NCI-H524 (cell line): ENCODE results near the gene PRKN.
"Not testable (repeated sequence)": the region's sequence is repeated elsewhere in the genome, so short reads cannot be mapped to it uniquely, and the experiment has no call there.

ENCODE experiments used
- DNase-seq, 2 experiments: peaks; one replicate each; lab custom pipeline; 2025; lab: John Stamatoyannopoulos, UW

PRKN gene

GRCh38 chr6:161915456-161915964 is 812.1 kb downstream of the PRKN start:
- DNase-seq: no peak

DNA sequence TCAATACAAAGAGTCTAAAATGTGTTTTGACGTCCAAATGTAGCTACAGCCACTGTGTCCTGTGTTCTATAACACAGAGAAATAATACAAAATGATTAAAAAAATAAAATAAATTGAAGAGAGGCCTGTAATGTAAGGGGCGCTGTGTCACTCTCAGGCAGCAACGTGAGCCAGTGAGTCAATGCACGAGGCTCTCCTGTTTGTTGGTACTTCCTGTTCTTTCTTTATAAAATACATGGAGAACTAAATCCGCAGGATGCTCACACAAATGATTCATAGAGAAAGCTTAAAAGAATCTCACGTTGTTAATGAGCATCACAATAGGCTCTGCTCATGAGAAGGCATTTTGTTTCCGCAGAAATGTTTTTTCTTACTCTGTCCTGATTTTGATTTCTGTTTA is 818.7 kb downstream of the PRKN start:
- DNase-seq: no peak

- no peak for DNase-seq
Measured at GRCh38 chr6:161906571-161906970, 821.0 kb downstream of the PRKN start.

DNA sequence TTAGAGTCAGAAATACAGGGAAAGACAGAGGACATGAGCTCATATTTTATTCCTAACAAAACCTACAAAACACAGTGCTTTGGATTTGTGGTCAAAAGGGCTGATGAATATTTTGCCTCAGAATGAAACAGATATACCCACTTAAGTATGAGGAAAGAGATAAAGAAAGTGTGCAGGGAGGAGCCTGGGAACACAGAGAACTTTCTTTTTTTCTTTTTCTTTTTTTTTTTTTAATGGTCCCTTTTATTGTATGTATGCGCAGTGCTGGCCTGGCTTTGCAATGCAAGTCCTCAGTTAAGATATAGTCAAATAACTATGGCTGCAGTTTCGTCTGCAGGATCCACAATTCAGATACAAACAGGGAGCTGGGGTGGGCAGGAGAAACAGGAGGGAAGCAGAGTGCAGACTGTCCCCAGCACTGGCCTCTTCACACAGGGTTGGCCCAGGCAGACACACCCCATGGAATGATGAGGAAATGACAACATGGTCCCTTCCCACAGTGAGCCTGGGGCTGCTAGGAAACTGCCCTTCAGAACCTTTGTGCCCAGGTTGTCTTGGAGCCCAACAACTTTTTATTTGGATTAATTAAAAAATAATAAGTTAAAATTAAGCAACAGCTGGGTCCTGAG is 823.9 kb downstream of the PRKN start:
- no peak for DNase-seq

- no peak for DNase-seq
Measured at GRCh38 chr6:161901740-161902426, 825.7 kb downstream of the PRKN start.

DNA sequence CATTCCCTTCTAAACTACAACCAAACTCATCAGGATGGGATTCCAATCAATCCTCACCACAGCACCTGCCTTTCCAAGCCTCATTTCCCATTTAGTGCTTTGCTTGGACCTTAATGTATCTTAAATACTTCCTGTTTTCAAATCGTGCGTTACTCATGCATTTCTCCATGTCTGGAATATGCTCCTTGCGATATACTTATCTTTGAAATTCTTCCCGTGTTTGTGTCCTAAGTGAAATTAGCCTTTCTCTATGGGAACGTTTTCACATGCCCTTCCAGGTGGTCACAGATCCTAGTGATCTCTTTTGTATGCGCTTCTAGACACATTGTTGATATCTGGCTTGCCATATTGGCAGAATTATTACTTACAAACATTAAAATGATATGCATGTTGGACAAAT is 833.1 kb downstream of the PRKN start:
- DNase-seq: no peak

GRCh38 chr6:161891542-161891941 is 836.0 kb downstream of the PRKN start:
- DNase-seq: no peak

- no peak for DNase-seq
Measured at GRCh38 chr6:161890832-161891297, 836.7 kb downstream of the PRKN start.

- no peak for DNase-seq
Measured at GRCh38 chr6:161890133-161890831, 837.3 kb downstream of the PRKN start.

DNA sequence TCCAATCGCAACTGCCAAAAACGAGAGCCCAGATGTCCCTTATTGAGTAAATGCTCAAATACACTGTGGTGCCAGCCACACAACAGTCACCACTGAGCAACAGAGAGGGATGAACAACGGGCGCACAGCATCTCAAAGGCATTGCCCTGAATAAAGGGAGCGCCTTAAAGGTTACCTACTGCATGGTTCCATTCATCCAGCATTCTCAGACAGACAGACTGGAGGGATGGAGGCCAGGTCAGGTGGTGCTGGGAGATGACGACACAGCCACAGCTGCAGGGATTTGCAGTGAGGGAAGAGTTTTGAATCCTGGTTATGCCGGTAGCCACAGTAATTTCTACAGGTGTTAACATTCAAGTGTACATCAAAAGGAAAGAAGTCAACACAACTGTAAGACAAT is 838.2 kb downstream of the PRKN start:
- DNase-seq: no peak

DNA sequence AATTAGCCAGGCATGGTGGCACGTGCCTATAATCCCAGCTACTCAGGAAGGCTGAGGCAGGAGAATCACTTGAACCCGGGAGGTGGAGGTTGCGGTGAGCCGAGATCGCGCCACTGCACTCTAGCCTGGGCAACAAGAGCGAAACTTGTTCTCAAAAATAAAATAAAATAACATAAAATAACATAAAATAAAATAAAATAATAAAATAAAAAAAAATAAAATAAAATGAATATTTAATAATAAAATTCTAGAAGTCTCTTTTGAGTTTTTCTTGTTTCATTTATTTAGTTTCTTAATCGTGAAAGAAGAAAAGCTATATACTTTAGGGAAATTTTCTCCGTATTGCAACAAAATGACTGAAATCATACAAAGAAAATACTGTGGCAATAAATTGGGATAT is 841.0 kb downstream of the PRKN start:
- DNase-seq: not testable (repeated sequence)

GRCh38 chr6:161884782-161885181 is 842.8 kb downstream of the PRKN start:
- DNase-seq: no peak

GRCh38 chr6:161882196-161882765 is 845.3 kb downstream of the PRKN start:
- no peak for DNase-seq

DNA sequence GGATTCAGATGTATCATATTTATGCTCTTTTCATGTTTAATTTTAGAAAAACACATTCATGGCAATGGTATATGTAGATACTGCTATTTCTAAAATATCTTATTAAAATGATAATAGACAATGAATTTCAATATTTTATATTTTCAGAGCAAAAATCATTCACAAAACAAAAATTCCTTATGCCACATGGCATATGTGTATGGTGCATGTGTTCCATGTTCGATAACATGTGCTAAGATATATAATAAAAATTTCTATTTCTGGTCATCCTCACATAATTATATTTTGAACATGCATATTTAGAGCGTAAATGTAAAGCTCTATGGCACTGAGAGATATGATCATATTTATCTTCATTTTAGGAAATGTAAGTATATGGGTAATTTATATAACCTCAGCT is 847.5 kb downstream of the PRKN start:
- no peak for DNase-seq

- DNase-seq: no peak
Measured at GRCh38 chr6:161876231-161876630, 851.3 kb downstream of the PRKN start.

- DNase-seq: no peak
Measured at GRCh38 chr6:161870236-161870901, 857.2 kb downstream of the PRKN start.

- no peak for DNase-seq
Measured at GRCh38 chr6:161869491-161869890, 858.1 kb downstream of the PRKN start.

DNA sequence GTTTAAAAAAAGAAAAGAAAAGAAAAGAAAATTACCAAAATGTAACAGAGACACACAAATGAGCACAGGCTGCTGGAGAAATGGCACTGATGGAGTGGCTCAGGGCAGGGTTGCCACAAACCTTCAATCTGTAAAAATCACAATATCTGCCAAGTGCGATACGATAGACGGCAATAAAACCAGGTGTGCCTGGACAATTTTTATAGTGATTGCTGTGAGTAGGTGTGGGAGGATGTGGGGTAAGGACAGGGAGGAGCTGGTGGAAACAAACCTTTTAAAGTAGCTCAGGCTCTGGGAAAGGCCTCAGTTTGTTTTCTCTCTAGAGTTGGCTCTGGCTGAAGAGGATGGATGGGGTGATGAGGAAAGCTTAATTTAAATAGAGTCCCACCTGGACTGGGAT is 861.0 kb downstream of the PRKN start:
- no peak for DNase-seq

DNA sequence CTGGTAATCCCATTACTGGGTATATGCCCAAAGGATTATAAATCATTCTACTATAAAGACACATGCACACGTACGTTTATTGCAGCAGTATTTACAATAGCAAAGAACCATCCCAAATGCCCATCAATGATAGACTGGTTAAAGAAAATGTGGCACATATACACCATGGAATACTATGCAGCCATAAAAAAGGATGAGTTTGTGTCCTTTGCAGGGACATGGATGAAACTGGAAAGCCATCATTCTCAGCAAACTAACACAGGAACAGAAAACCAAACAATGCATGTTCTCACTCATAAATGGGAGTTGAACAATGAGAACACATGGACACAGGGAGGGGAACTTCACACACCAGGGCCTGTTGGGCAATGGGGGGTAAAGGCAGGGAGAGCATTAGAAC is 866.5 kb downstream of the PRKN start:
- not testable (repeated sequence) for DNase-seq

- DNase-seq: no peak
Measured at GRCh38 chr6:161853657-161854056, 873.9 kb downstream of the PRKN start.

- not testable (repeated sequence) for DNase-seq
Measured at GRCh38 chr6:161851486-161851885, 876.1 kb downstream of the PRKN start.

DNA sequence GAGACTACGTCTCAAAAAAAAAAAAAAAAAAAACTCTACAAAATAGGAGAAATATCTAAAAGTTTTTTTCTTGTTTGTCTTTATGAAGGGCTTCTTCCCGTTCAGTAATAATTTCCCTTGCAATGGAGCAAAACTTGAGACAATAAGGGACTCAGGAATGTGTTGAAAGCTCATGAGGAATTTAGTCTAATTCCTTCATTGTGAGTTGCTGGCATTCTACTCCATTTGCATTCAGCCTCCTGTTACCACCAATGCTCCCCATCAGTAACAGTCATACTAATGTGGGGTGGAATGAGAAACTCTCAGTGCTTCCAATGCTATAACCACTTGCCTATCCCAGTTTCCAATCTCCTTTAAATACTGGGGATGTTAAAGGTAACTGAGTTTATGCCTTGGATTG is 877.0 kb downstream of the PRKN start:
- DNase-seq: no peak
